Loucy (cell line): ENCODE data around the gene SIRPB1.

ENCODE experiments used
- EZH2phosphoT487 ChIP-seq: fragments of 200-600 bp; IDR thresholded peaks from 2 replicates; pipeline ENCODE4 v1.6.1; 2018; ENCODE audit warnings: antibody characterized with exemption, mild to moderate bottlenecking, moderate library complexity, borderline replicate concordance
- TF ChIP-seq, protein P1 (sequence below): fragments of 200-600 bp; sonication (generic); conservative IDR thresholded peaks from 2 replicates; pipeline ENCODE4 v1.5.1; 2014; ENCODE audit warnings: mild to moderate bottlenecking, antibody characterized with exemption, low read length

- TF ChIP-seq, protein P1, sequence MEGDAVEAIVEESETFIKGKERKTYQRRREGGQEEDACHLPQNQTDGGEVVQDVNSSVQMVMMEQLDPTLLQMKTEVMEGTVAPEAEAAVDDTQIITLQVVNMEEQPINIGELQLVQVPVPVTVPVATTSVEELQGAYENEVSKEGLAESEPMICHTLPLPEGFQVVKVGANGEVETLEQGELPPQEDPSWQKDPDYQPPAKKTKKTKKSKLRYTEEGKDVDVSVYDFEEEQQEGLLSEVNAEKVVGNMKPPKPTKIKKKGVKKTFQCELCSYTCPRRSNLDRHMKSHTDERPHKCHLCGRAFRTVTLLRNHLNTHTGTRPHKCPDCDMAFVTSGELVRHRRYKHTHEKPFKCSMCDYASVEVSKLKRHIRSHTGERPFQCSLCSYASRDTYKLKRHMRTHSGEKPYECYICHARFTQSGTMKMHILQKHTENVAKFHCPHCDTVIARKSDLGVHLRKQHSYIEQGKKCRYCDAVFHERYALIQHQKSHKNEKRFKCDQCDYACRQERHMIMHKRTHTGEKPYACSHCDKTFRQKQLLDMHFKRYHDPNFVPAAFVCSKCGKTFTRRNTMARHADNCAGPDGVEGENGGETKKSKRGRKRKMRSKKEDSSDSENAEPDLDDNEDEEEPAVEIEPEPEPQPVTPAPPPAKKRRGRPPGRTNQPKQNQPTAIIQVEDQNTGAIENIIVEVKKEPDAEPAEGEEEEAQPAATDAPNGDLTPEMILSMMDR: peak; percentile 46
- no peak for TF ChIP-seq EZH2phosphoT487
Measured at GRCh38 chr20:1636621-1637020, 16.8 kb upstream of the SIRPB1 start.
